Liver (tissue), 9 donors: ENCODE data around the gene GPR152. TPM values are rescaled to one million over a fixed set of nuclear protein-coding genes. Genes with fewer than 3 reads are reported as not detected.

Experiments used
- DNase-seq: peaks from one replicate; pipeline ENCODE4 v3.0.0-alpha.2; 2017; ENCODE audit warnings: low spot score
- H3K27ac ChIP-seq, 2 donors: one replicate each; pipeline ENCODE4 v1.7.0; 2013; ENCODE audit warnings: inconsistent platforms in 2 of 2, low read length in 2 of 2, control low read depth in 1 of 2, low read depth in 1 of 2, mild to moderate bottlenecking in 1 of 2
- H3K27me3 ChIP-seq, 4 donors: one replicate each; pipeline versions ENCODE4 v1.6.1 to v1.7.0; 2013; ENCODE audit warnings: low read length in 3 of 4, inconsistent platforms in 1 of 4, mild to moderate bottlenecking in 1 of 4, moderate library complexity in 1 of 4; ENCODE audit not compliant: control insufficient read depth in 4 of 4, insufficient read depth in 4 of 4
- H3K36me3 ChIP-seq, 4 donors: one replicate each; pipeline versions ENCODE4 v1.6.1 to v1.7.0; 2013; ENCODE audit warnings: low read length in 3 of 4, mild to moderate bottlenecking in 3 of 4, low read depth in 1 of 4, moderate library complexity in 1 of 4; ENCODE audit not compliant: control insufficient read depth in 4 of 4, insufficient read depth in 3 of 4
- H3K4me1 ChIP-seq, 4 donors: one replicate each; pipeline versions ENCODE4 v1.6.1 to v1.7.0; 2013; ENCODE audit warnings: low read length in 3 of 4, mild to moderate bottlenecking in 3 of 4, moderate library complexity in 1 of 4; ENCODE audit not compliant: control insufficient read depth in 4 of 4, insufficient read depth in 4 of 4
- H3K4me3 ChIP-seq, 3 donors: one replicate each; pipeline versions ENCODE4 v1.6.1 to v1.7.0; 2013; ENCODE audit warnings: low read length in 3 of 3, control low read depth in 1 of 3, low read depth in 1 of 3, mild to moderate bottlenecking in 1 of 3
- H3K9ac ChIP-seq, 2 donors: one replicate each; pipeline ENCODE4 v1.7.0; 2013; ENCODE audit warnings: low read length in 2 of 2, mild to moderate bottlenecking in 2 of 2, moderate library complexity in 2 of 2, control low read depth in 1 of 2, low read depth in 1 of 2
- H3K9me3 ChIP-seq, 4 donors: one replicate each; pipeline versions ENCODE4 v1.6.1 to v1.7.0; 2013; ENCODE audit warnings: low read length in 3 of 4; ENCODE audit not compliant: control insufficient read depth in 4 of 4
- EGR1 ChIP-seq, 2 donors: IDR thresholded peaks; 2 replicates each; pipeline ENCODE4 v1.6.1; 2016 to 2018; ENCODE audit warnings: antibody characterized with exemption in 2 of 2, low read depth in 2 of 2
- FOXA1 ChIP-seq: IDR thresholded peaks from 2 replicates; pipeline ENCODE4 v1.6.1; 2016; ENCODE audit warnings: antibody characterized with exemption
- FOXA2 ChIP-seq: IDR thresholded peaks from 2 replicates; pipeline ENCODE4 v1.6.1; 2016; ENCODE audit warnings: antibody characterized with exemption
- HNF4A ChIP-seq, 2 donors: conservative IDR thresholded peaks; 2 replicates each; pipeline ENCODE4 v1.6.1; 2016; ENCODE audit warnings: antibody characterized with exemption in 2 of 2, mild to moderate bottlenecking in 2 of 2
- HNF4G ChIP-seq: IDR thresholded peaks from 2 replicates; pipeline ENCODE4 v1.6.1; 2016; ENCODE audit warnings: antibody characterized with exemption
- MAX ChIP-seq: IDR thresholded peaks from 2 replicates; pipeline ENCODE4 v1.6.1; 2016; ENCODE audit warnings: antibody characterized with exemption
- RAD21 ChIP-seq, 2 donors: IDR thresholded peaks; 2 replicates each; pipeline ENCODE4 v1.6.1; 2016; ENCODE audit warnings: antibody characterized with exemption in 2 of 2, mild to moderate bottlenecking in 2 of 2
- RXRA ChIP-seq, 2 donors: IDR thresholded peaks; 2 replicates each; pipeline ENCODE4 v1.6.1; 2017 to 2018; ENCODE audit warnings: antibody characterized with exemption in 2 of 2, mild to moderate bottlenecking in 1 of 2
- SP1 ChIP-seq: IDR thresholded peaks from 2 replicates; pipeline ENCODE4 v1.6.1; 2018; ENCODE audit warnings: antibody characterized with exemption, mild to moderate bottlenecking
- TAF1 ChIP-seq: conservative IDR thresholded peaks from 2 replicates; pipeline ENCODE4 v1.6.1; 2016; ENCODE audit warnings: antibody characterized with exemption, mild to moderate bottlenecking
- YY1 ChIP-seq: IDR thresholded peaks from 2 replicates; pipeline ENCODE4 v1.6.1; 2016; ENCODE audit warnings: antibody characterized with exemption, mild to moderate bottlenecking
- ZBTB33 ChIP-seq: IDR thresholded peaks from 2 replicates; pipeline ENCODE4 v1.6.1; 2016; ENCODE audit warnings: antibody characterized with exemption
- WGBS: extraction: QIAGEN DNeasy Blood & Tissue Kit; methylation state at CpG from one replicate; pipeline ENCODE4 v1.1.7; 2013; 5-methylcytosine and 5-hydroxymethylcytosine counted together
- polyA plus RNA-seq, 2 donors: library from polyadenylated mRNA; stranded (reverse) in 1 of 2; unstranded in 1 of 2; fragments of 200-250 nt in 1 of 2; fragments of >200 nt in 1 of 2; fragmentation: Nextera tagmentation in 1 of 2; extraction: Ambion mirVana in 1 of 2; gene quantifications; one replicate each; pipeline versions ENCODE4 v1.2.1 to v1.2.3, GENCODE V29; 2013 to 2015
- total RNA-seq, 2 donors: library from RNA; depleted of rRNA; stranded (reverse); fragments of >200 nt; gene quantifications; one replicate each; pipeline ENCODE4 v1.2.3, GENCODE V29; 2014
- donor health status: healthy.
- donor health status: healthy.
- donor health status: healthy.
- donor health status: healthy.
- donor health status: healthy.

Gene GPR152
- total and polyA plus RNA-seq, 4 donors: not detected

GRCh38 chr11:67441098-67441563 lies 11.4 kb downstream of the GPR152 start:
- no peaks in the 10 kb centered on the region for H3K27me3 ChIP-seq
- WGBS: 94% methylated on average over 21 of the region's 21 CpGs
- no peak for DNase-seq
- no peak overlapping the region for H3K4me3 ChIP-seq
- peaks cover 4 to 21% (median 13%) of the 10 kb centered on the region in 4 donors for H3K4me1 ChIP-seq
- no peak for TF ChIP-seq FOXA1
- no peak for TF ChIP-seq EGR1 (IDR thresholded peaks at IDR 0.05; ENCODE audit: low read depth in 2 of 2)
- TF ChIP-seq FOXA2: no peak
- TF ChIP-seq SP1: no peak
- TF ChIP-seq MAX: no peak
- TF ChIP-seq ZBTB33: no peak
- TF ChIP-seq HNF4G: no peak
- no peak for TF ChIP-seq RXRA (IDR thresholded peaks at IDR 0.05)
- no peak for TF ChIP-seq HNF4A (conservative IDR thresholded peaks at IDR 0.05)
- peaks cover 0 to 9% (median 0%) of the 10 kb centered on the region in 4 donors for H3K36me3 ChIP-seq
- no peak overlapping the region for H3K9ac ChIP-seq
- H3K9me3 ChIP-seq: no peaks in the 10 kb centered on the region
- H3K27ac ChIP-seq: no peak overlapping the region

- Histone ChIP-seq H3K27me3 (no peaks in the 10 kb centered on the region), H3K4me1 (peaks cover 4 to 21% (median 13%) of the 10 kb centered on the region in 4 donors), H3K9me3 (no peaks in the 10 kb centered on the region), H3K9ac (no peak overlapping the region), H3K36me3 (peaks cover 0 to 14% (median 0%) of the 10 kb centered on the region in 4 donors), H3K27ac (no peak overlapping the region), H3K4me3 (no peak overlapping the region)
- no peak for DNase-seq
- WGBS: 85% methylated on average over 17 of the region's 17 CpGs
- TF ChIP-seq HNF4G (no peak), YY1 (no peak)
Measured at GRCh38 chr11:67440229-67441097, 12.1 kb downstream of the GPR152 start.

GRCh38 chr11:67439321-67440228 lies 13.0 kb downstream of the GPR152 start:
- peak overlapping the region in 1 of 2 donors; percentile 9 for H3K27ac ChIP-seq
- H3K27me3 ChIP-seq: no peaks in the 10 kb centered on the region
- TF ChIP-seq RXRA (IDR thresholded peaks at IDR 0.05) (peak in 1 of 2 donors; percentile 20), TAF1 (no peak), FOXA1 (no peak), MAX (no peak), SP1 (no peak), YY1 (no peak), RAD21 (IDR thresholded peaks at IDR 0.05) (no peak)
- DNase-seq: no peak
- H3K9me3 ChIP-seq: no peaks in the 10 kb centered on the region
- peaks cover 4 to 21% (median 13%) of the 10 kb centered on the region in 4 donors for H3K4me1 ChIP-seq
- no peak overlapping the region for H3K4me3 ChIP-seq
- peaks cover 0 to 17% (median 0%) of the 10 kb centered on the region in 4 donors for H3K36me3 ChIP-seq
- WGBS: 68% methylated on average over 31 of the region's 31 CpGs
- no peak overlapping the region for H3K9ac ChIP-seq
